COLO829 (cell line): ENCODE results near the gene KCNN1.
"Not testable (repeated sequence)": the region's sequence is repeated elsewhere in the genome, so short reads cannot be mapped to it uniquely, and the experiment has no call there.

Source experiments
- DNase-seq: peaks from one replicate; pipeline ENCODE4 v3.0.0; 2012; ENCODE audit warnings: low spot score

The KCNN1 gene

GRCh38 chr19:18001777-18002345 is 35.0 kb downstream of the KCNN1 start:
- no peak for DNase-seq

- no peak for DNase-seq
These were observed 35.5 kb downstream of the KCNN1 start for GRCh38 chr19:18002347-18002850.

GRCh38 chr19:18005750-18006149 is 38.8 kb downstream of the KCNN1 start:
- not testable (repeated sequence) for DNase-seq

- peak; percentile 76 for DNase-seq
These were observed 40.4 kb downstream of the KCNN1 start for GRCh38 chr19:18007044-18007916.

- DNase-seq, result peak; percentile 96
These were observed 41.2 kb downstream of the KCNN1 start, which contains the start of gene ARRDC2 for GRCh38 chr19:18007917-18008673. Gene ARRDC2 (plus strand): TSS chr19:18008170. CDS start chr19:18008311, 141 bp downstream.

- no peak for DNase-seq
These were observed 41.9 kb downstream of the KCNN1 start for GRCh38 chr19:18008814-18009213.

GRCh38 chr19:18009412-18010066 is 42.6 kb downstream of the KCNN1 start:
- no peak for DNase-seq

- no peak for DNase-seq
These were observed 43.2 kb downstream of the KCNN1 start for GRCh38 chr19:18010149-18010548.

- no peak for DNase-seq
These were observed 46.6 kb downstream of the KCNN1 start for GRCh38 chr19:18013210-18014111.

GRCh38 chr19:18014197-18014596 is 47.3 kb downstream of the KCNN1 start:
- no peak for DNase-seq

GRCh38 chr19:18016209-18016910 is 49.5 kb downstream of the KCNN1 start:
- DNase-seq, result no peak

- DNase-seq, result no peak
These were observed 50.6 kb downstream of the KCNN1 start for GRCh38 chr19:18017275-18018083.

- no peak for DNase-seq
These were observed 53.5 kb downstream of the KCNN1 start for GRCh38 chr19:18020212-18021085.

GRCh38 chr19:18021121-18021755 is 54.3 kb downstream of the KCNN1 start:
- no peak for DNase-seq

GRCh38 chr19:18023622-18024251 is 56.8 kb downstream of the KCNN1 start:
- peak; percentile 51 for DNase-seq

GRCh38 chr19:18027151-18027550 is 60.2 kb downstream of the KCNN1 start:
- no peak for DNase-seq

GRCh38 chr19:18029617-18030338 is 62.9 kb downstream of the KCNN1 start:
- DNase-seq, result no peak
